NK-92 (cell line): ENCODE data around the gene HS3ST5.
"Not testable (repeated sequence)": the region's sequence is repeated elsewhere in the genome, so short reads cannot be mapped to it uniquely, and the experiment has no call there.

Experiments
- DNase-seq: peaks from one replicate; lab custom pipeline; 2025; ENCODE audit not compliant: unreplicated experiment; lab: John Stamatoyannopoulos, UW

Gene HS3ST5

DNA sequence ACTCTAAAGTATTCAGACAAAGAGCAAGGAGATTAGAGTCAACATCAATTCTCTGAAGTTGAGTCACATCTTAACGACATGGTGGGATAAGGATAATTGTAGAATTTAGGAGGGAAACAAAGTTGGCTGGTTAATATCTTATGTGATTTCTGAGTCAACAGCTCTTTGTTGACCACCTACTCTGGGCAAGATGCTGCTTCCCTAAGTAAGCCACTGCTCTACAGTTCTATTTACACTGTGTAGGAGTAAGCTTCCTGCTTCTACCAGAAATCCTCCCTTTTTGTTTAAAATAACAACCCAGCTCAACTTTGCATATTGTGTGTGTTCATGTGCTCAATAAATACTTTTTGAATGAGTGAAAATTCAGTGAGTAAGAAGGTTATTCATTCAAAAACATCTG is 3.1 kb downstream of the HS3ST5 start:
- DNase-seq: no peak

DNA sequence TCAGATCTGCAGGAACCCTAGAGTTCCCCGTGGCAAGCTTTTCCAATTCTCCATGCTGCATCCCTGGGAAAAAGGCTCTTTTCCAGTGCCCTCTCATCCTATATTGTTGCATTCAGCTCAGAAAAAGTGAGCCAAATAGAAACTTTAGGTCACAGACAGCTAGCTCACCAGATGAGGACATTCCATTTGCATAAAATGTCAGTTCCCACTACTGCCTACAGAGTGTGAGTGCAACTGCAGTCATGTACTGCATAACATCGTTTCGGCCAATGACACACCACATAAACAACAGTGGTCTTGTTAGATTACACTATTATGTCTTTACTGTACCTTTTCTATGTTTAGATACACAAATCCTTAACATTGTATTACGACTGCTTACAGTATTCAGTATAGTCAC is 8.6 kb downstream of the HS3ST5 start:
- DNase-seq: no peak

DNA sequence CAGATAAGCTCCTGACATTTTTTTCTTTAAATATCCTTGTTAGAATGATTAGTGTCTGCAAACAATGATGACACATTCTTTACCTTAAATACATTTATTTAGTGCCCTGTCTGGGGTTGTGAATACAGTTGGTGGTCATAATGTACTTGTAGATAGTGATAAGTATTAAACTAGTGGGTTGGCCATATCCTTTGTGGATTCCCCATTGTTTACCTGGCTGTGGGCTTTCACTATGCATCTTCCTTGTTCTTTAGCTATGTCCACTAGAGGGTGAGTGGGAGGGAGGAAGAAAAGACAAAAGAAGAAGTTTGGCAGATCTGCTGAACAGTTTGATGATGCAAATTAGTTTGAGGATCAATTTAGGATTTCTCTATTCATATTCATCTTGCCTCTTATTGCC is 15.7 kb downstream of the HS3ST5 start:
- no peak for DNase-seq

DNA sequence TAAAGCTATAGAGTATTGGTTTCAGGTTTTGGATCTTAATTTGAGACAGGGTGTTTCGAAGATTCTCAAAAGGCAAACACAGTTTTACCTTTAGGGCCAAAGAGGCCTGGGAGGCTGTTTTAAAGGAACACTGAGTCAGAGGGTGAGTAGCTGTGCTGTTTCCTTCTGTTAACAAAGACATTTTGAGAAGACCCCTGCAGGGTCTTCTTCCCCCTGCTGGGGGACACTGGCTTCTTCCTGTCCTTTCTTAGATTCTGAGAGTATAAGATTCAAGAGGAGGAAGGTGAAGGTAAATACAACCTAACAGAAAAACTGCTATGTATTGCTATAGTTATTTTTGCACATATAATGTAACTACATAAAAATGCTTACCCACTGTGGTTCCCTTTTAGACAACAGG is 19.0 kb downstream of the HS3ST5 start:
- no peak for DNase-seq

DNA sequence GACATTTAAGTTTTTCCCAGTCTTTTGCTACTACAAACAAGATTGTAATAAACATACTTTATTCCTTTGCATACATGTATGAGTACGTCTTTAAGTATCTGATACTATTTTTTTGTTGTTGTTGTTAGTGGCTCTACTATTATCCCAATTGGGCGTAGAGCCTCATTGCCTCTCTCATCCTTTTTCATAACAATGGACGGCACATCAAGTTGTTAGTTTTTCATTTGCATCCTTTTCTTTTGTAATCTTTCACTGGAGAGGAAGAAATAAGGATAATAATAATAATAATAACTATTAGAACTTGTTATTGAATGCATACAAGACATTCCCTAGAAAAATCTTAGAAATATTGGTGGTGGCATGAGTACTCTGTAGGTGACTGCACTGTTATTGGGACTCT is 23.1 kb downstream of the HS3ST5 start:
- DNase-seq: no peak

DNA sequence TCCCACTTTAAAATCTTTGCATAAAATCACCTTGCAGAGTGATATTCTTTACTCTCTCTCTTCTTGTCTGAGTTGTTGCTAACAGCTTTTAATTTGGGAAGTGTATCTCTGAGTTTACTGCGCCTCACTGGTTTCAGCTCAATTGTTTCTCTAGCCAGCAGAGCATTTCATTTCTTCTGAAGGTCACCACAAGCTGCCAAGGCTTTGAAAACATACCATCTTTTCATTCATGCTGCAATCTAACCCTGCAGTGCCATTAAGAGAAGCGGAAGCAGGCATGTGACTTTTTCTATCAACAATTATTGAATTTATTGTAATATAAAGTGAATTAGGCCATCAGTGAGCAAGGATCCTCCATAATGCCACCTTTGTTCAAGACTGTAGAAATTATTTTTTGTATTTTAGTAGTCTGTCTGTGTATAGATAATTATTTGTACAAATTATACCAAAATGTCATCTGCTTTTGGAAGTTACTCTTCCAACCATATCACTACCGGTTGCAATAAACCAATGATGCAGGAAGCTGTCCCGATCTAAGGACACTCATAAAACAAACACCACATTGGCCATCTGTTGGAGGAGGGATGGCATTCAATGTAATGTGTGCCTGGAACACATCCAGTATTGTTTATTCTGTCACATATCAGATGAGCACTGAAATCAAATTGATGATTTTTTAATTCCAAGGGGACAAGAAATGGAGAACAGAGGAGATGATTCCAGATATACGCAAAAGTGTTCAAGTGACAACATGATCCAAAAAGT is 26.8 kb downstream of the HS3ST5 start:
- no peak for DNase-seq

DNA sequence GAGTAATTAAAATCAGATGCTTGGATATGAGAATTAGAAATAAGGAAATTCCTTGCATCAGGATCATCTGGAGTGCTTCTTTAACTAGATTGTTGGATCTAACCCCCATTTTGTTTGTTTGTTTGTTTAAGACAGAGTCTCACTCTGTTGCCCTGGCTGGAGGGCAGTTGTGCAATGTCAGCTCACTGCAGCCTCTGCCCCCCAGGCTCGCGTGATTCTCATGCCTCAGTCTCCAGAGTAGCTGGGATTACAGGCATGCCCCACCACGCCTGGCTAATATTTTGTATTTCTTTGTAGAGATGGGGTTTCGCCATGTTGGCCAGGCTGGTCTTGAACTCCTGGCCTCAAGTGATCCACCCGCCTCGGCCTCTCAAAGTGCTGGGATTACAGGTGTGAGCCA is 29.0 kb downstream of the HS3ST5 start:
- not testable (repeated sequence) for DNase-seq

DNA sequence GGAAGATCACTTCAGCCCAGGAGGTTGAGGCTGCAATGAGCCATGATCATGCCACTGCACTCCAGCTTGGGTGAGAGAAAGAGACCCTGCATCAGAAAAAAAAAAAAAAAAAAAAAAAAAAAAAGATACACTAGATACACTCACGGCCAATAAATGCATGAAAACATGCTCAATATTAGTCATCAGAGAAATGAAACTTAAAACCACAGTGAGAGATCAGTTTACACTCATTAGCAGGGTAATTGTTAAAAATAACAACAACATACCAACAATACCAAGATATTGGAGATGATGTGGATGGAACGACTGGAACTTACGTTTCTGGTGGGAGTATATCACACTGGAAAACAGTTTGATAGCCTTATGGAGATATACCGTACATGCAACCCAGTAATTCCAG is 29.9 kb downstream of the HS3ST5 start:
- DNase-seq: no peak

DNA sequence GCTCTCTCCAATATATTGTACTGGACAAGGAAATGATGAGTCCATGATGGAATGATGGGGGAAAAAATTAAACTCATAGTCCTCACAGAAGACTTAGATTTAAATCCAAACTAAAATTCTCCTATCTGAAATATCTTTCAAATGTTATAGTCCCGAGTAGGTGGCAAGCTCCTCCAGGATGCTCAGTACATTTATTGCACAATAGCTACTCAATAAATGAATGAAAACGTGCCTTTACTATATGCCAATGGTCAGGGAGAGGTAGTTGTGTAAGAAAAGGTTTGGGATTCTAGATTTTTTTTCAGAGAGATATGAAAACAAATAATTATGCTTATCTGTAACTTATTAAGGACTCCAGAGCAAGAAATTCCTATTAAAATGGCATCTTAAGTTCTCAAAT is 32.8 kb downstream of the HS3ST5 start:
- DNase-seq: no peak

DNA sequence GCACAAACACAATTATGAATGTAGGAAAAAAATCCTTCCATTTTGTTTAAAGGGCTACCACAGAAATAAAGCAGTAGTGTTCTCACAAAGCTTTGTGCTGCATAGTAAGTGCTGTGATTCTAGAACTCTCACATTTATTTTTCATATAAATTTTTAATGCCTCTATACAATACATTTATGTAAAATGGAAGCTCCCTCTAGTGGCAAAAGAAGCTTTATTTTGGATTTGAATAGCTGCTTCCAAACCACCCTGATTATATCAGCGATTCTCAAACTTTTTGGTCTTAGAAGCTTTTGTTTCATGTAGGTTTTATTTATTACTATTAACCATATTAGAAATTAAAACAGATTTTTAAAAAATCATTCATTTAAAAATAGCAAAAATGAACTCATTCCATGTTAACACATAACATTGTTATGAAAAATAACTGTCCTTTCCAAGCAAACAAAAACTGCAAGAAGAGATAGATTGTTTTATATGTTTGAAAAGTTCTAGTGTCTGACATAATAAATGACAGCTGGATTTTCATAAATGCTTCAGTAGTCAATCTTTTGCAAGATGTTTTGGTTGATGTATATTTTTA is 38.4 kb downstream of the HS3ST5 start:
- no peak for DNase-seq

DNA sequence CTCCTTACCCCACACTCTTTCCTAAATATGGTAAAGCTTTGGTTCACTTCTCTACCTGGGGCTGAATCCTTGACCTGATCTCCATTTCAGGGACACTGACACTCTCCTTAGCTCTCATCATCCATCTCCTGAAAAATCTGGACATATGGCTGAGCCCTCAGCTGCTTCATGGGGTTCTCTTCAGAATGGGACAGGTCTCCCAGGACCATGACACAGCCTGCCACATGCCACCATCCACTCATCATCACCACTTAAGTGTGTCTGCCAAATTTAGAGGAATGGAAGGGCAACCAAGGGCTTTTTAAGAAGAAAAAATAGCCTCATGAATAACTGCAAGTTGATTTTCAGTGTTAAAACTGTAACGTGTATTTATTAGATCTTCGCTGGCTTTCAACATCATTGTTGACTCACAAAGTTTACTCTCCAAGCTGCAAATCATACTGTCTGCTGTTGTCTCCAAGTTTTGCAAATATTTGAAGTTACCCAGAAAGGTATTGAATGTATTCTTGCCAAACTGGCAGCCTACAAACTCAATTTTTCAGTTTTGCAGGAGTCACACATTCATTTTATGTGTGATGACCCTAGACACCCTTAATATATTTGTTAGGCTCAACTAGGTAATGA is 41.1 kb downstream of the HS3ST5 start:
- no peak for DNase-seq

DNA sequence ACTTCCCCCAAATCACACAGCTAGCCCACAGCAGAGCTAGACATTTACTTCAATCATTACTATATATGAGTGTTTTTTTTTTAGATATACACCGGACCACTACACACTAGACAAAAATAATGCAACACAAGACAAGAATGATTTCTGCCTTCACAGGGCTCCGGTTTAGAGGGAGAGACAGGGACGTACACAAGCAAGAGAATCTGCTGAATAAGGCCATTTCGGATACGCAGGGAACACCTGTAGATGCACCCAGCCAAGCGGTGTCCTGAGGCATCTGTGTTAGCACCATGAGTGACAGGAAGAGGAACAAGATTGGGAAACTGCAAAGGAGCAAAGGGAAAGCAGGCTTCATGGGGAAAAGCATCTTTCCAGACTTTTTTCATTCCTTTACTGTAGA is 45.7 kb downstream of the HS3ST5 start:
- DNase-seq: no peak

DNA sequence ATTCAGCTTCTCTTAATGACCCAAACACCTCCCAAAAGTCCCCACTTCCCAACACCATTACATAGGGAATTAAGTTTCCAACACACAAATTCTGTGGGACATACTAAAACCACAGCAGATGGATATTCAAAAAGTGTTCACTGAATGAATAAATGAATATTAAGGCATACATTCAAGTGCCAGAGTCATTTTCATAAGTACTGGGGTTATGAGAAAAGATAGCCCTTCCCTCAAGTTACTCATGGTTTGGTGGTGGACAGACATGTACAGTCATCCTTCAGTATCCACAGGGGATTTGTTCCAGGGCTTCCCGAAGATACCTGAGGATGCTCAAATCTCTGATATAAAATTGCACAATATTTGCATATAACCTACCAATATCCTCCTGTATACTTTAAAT is 50.4 kb downstream of the HS3ST5 start:
- DNase-seq: no peak

DNA sequence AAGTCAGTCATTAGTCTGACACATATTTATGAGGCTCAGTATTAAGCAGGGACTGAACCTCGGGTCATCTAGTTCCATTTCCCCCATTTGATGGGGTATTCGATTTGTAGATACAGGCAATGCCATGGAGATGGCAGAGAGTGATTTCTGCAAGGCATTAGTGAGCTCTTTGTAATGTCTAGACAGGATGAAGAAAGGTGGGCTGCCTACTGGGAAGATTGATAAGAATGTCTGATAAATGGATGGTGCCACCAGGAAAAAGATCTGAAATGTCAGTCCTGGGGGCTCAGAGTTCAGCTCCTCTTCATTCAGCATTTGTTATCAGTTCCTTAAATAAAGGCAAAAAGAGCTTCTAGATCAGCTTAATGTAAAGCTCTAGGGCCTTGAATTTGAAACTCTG is 51.4 kb downstream of the HS3ST5 start:
- no peak for DNase-seq

DNA sequence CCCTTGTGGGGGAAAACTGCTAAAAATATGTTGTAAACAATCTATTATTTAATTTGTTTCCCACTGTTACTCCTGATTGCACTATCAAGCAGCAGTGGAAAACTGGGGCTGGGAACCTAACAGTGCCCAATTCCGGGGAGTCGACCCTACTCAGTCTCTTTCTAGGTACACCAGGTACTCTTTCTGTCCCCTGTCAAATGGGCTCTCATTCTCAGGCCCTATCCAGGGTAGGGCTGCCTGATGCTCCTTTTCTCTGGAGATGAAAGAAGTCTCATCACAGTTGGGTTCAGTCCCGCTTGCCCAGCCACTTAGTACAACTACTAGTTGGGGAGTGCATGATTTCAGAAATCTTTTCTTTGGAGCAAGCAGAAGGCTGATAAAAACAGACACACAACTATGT is 52.0 kb downstream of the HS3ST5 start:
- no peak for DNase-seq

DNA sequence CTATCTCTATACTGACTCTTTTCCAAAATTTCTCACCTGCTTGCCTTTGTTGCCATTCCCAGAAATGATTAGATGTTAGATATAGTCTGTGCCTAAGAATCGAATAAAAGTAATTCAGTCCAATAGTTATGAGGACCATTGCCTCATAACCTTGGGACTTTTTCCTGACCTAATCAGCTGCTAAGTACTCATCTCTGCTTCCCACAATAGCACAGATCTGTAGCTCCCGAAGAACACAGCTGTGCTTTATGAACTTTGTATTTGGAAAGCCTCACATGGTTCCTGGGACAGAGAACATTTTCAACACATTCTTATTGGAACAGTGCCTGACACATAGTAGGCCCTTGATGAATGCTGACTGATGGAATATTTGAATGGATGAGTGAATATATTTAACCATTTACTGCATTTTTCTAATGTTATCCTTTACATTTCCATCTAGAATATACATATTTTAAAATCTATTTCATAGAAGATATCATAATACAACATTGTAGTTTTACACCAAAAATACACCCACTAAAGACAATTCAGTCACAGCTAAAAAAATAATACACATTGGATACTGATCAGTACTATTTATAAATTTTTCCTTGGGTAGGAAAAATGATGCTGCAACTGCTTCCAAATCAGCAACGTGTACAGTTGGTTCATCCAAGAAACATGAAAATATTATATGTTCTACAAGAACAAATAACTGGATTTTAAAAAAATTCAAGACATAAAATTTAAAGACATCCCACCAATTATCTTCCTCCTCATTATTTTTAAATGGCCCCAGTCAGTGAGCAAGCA is 53.9 kb downstream of the HS3ST5 start:
- DNase-seq: no peak

DNA sequence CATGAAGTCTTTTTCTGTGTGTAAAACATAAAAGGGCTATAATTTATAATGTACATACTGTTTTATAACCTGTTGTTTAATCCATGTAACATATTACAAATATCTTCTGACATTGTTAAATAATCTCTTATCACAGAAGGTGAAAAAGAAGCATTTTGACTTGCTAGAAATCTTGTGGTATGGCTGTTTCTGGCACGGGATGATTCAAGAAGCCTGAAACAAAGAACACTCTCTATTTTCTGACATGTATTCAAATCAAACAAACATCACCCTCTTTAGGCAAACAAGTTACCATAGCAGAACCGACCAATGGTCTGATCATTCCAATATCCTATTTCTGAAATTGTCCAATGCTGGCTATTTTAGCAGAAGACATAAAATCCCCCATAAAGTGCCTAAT is 55.4 kb downstream of the HS3ST5 start:
- DNase-seq: no peak

DNA sequence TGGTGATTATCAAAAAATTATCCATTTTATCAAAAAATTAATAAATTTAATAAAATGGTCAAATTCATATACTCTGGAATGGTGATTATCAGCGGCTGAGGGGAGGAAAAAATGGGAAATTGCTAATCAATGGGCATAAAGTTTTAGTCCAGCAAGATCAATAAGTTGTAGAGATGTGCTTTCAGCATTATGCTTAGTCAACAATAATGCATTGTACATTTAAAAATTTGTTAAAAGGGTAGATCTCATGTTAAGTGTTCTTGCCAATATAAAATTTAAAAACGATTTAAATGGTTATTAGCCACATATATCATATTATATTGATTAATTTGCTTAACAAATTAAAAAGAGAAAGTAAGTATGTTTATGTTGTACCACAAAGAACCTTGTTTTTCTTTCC is 56.6 kb downstream of the HS3ST5 start:
- DNase-seq: no peak

DNA sequence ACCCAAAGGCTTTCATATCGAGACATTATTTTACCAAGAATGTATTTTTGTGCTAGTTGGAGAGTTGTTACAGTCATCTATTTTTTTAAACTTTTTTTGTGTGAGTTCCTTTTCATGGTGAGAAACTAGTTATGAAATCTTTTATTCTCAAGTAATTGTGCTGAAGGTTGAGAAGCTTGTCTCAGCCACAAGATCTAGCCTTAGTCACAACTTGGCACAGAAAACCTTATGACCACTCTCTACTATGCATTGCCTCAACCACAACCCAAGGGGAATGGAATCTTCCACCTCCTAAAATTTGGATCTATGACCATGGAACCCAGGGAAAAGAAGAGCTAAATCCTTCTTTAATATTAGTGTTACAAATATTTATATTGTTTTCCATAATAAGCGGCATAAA is 58.5 kb downstream of the HS3ST5 start:
- no peak for DNase-seq

DNA sequence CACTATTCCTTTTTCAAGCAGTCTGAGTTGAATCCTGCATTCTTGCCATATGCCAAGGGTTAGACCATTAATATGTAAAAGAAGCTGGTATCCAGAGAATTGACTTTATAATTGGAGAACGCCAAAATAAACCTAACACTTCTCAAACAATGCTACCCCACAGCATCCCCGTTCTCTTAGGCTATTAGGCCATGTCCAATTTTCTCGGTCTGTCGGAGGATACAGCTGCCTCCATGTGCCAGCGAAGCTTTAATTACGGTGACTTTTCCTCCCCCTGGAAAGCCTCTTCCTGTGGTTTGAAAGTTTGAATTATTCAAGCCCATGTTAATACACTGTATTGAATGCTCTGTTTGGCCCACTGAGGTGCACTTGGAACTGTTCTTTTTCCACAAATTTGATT is 60.5 kb downstream of the HS3ST5 start:
- no peak for DNase-seq

DNA sequence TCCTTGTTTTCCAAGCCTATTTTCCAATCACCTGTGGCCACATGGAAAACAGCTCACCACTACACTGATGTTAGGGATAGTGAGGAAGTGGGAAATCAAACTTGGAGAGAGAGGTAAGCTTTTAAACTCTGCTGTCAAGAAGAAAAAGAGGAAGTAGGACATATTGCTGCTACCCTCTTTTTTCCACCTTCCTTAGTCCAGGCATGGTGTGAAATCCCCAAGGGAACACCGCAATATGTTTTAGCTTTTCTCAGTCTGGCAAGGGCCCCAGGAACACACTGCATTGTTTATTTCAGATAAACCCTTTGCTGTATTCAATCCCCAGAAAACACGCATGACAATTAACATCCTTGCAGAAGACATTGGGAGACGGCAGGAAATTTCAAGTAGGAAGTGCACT is 61.3 kb downstream of the HS3ST5 start:
- DNase-seq: no peak
